HG03064 (cell line): ENCODE measurements around the gene DUSP14.

Experiments
- ATAC-seq: cut with Tn5 transposase; IDR thresholded peaks from one replicate; pipeline ENCODE4 v1.9.1; 2021; ENCODE audit warnings: low read depth; ENCODE audit not compliant: unreplicated experiment

DUSP14 gene

GRCh38 chr17:37512442-37513068 lies 22.9 kb downstream of the DUSP14 start:
- ATAC-seq, result no peak

GRCh38 chr17:37513711-37514110 lies 24.0 kb downstream of the DUSP14 start:
- no peak for ATAC-seq

- ATAC-seq, result no peak
These were observed 26.5 kb downstream of the DUSP14 start for GRCh38 chr17:37516127-37516571.

GRCh38 chr17:37517881-37518280 lies 28.2 kb downstream of the DUSP14 start:
- no peak for ATAC-seq

GRCh38 chr17:37518826-37519225 lies 29.1 kb downstream of the DUSP14 start:
- ATAC-seq, result no peak

- ATAC-seq, result no peak
These were observed 29.7 kb downstream of the DUSP14 start for GRCh38 chr17:37519251-37519985.

- ATAC-seq, result no peak
These were observed 30.5 kb downstream of the DUSP14 start for GRCh38 chr17:37520174-37520573.

GRCh38 chr17:37521821-37522220 lies 32.1 kb downstream of the DUSP14 start:
- no peak for ATAC-seq

GRCh38 chr17:37523715-37524219 lies 34.1 kb downstream of the DUSP14 start:
- ATAC-seq, result no peak

GRCh38 chr17:37527249-37527851 lies 37.7 kb downstream of the DUSP14 start:
- ATAC-seq, result no peak

GRCh38 chr17:37530420-37530819 lies 40.7 kb downstream of the DUSP14 start:
- ATAC-seq, result no peak

- ATAC-seq, result no peak
These were observed 43.1 kb downstream of the DUSP14 start for GRCh38 chr17:37532756-37533155.

GRCh38 chr17:37535906-37536305 lies 46.2 kb downstream of the DUSP14 start:
- ATAC-seq, result no peak

GRCh38 chr17:37538981-37539659 lies 49.4 kb downstream of the DUSP14 start:
- no peak for ATAC-seq

- ATAC-seq, result no peak
These were observed 52.4 kb downstream of the DUSP14 start for GRCh38 chr17:37541880-37542660.

- ATAC-seq, result no peak
These were observed 54.0 kb downstream of the DUSP14 start for GRCh38 chr17:37543637-37544052.

GRCh38 chr17:37545486-37545885 lies 55.8 kb downstream of the DUSP14 start:
- no peak for ATAC-seq

GRCh38 chr17:37546302-37546701 lies 56.6 kb downstream of the DUSP14 start:
- ATAC-seq, result no peak

- ATAC-seq, result no peak
These were observed 58.3 kb downstream of the DUSP14 start for GRCh38 chr17:37547986-37548385.

GRCh38 chr17:37551788-37552187 lies 62.1 kb downstream of the DUSP14 start:
- ATAC-seq, result no peak
